GM10266 (cell line): ENCODE data around the gene ELMOD3.

Experiments used
- DNase-seq: peaks from one replicate; pipeline ENCODE4 v3.0.0; 2012; ENCODE audit errors: extremely low spot score
- TF ChIP-seq, protein P1 (sequence below): IDR thresholded peaks from 2 replicates; pipeline ENCODE4 v1.5.1; 2012; ENCODE audit warnings: mild to moderate bottlenecking, low read depth; ENCODE audit not compliant: control insufficient read depth, insufficient read depth; ENCODE audit errors: missing control alignments

ELMOD3 gene

DNA sequence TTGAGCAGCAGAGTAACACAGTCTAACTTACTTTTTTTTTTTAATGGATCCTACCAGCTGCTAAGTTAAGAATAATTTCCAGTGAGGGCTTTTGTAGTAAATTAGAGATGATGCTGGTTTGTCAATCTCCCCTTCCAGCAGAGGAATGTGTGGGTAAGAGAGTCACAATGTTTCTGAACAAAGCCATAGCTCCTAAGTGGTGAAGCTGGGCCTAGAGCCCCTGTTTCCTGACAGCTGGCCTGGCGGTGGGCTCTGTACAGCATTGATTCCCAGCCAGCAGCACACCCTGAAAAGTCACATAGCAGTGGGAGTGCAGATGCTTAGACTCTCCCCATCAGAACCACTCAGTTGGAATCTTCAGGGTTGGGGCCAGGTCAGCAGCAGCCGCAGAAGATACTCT is 31.2 kb downstream of the ELMOD3 start:
- no peak for DNase-seq
- TF ChIP-seq, protein P1, sequence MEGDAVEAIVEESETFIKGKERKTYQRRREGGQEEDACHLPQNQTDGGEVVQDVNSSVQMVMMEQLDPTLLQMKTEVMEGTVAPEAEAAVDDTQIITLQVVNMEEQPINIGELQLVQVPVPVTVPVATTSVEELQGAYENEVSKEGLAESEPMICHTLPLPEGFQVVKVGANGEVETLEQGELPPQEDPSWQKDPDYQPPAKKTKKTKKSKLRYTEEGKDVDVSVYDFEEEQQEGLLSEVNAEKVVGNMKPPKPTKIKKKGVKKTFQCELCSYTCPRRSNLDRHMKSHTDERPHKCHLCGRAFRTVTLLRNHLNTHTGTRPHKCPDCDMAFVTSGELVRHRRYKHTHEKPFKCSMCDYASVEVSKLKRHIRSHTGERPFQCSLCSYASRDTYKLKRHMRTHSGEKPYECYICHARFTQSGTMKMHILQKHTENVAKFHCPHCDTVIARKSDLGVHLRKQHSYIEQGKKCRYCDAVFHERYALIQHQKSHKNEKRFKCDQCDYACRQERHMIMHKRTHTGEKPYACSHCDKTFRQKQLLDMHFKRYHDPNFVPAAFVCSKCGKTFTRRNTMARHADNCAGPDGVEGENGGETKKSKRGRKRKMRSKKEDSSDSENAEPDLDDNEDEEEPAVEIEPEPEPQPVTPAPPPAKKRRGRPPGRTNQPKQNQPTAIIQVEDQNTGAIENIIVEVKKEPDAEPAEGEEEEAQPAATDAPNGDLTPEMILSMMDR = no peak

DNA sequence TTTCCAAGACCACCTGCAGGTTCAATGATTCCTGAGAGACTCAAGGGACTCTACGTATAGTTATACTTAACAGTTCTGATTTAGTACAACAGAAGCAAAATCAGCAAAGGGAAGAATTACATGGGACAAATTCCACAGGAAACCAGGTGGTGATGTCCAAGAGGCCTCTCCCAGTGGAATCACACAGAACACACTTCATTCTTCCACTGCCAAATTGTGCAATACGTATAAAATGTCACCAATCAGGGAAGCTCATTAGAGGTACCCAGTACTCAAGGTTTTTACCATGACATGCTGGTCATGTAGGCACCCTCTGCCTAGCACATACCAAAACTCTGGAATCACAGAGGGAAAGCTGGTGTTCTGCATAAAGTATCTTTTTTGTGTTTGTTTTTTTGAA is 33.2 kb downstream of the ELMOD3 start:
- no peak for DNase-seq
- TF ChIP-seq, protein P1 = no peak

DNA sequence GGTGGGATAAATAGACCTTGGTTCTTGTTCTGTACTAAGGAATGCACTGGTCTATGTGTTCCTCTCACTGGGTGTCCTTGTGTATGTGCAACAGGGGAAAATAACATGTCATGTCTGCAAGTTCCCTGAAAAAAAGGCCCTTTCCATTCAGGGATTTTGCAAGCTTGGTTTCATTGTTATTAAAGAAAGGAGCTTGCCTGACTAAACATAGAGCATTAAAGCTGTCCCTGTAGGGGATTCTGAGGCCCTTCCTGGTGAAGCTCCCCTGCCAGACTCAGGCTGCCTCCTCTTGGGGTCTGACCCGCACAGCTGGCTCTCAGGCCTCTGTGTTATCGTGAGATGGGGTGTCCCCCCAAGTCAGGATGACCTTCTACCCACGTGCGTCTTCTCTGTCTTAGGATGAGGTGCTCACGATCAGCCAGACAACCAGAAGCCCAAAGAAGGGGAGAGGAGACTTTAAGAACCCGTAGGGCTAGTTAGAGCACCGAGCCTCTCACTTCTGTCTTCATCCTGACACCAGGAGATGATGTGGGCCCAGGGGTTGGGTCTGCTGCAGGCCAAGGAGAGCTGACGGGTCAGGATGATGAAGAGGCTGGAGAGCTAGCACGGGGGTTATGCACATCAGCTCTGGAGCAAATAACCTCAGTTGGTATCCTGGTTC is 34.4 kb downstream of the ELMOD3 start:
- DNase-seq = no peak
- TF ChIP-seq, protein P1 = no peak

DNA sequence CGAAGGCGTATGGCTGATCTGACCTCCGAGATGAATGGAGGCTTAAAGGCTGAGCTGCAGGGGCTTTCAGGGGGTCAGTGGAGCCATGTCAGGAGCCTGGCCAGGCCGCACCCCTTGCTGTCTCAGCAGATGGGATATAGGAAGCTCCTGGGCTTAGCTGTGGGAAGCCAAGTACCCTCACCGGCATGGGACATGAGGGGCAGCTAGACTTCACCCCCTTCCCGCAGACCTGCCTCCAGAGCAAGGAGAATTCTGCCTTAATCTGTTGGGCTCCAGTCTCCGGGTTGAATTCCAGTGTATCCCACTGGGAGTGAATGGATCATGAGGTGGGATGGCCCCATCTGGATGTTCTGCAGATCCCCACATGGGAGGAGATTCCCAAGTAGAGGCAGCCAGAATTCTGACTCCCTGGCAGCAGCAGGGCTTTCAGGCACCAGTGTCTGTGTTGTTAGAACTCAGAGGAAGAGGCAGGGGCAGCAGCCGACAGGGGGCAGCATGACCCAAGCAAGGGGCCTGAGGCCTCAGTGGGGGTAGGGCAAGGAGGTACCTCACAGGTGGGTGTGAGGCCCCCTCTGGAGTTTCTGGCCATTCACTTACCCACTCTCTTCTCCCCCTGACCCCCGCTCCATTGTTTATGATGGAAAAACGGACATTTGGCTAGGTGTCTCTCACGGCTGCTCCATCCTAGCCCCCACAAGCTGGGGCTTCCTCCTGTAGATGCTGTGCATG is 36.5 kb downstream of the ELMOD3 start:
- DNase-seq = peak; percentile 62
- TF ChIP-seq, protein P1 = peak; percentile 70

DNA sequence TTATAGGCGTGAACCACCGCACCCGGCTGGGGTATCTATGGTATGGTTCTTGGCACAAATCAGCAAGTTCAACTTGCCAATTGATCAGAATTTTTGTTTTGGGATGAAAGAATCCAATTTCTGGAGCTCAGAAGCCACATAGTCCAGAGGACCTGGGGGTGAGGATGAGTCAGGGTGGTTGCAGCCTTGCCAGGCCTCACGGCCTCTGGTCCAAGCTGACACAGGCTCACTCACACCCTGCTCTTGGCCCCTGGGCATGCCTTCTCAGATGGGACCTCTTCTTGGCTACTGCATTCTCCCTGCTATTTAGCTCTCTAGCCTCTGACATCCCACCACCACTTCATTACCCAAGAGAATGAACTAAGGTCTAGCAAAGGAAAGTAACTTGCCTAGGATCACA is 39.3 kb downstream of the ELMOD3 start:
- no peak for DNase-seq
- TF ChIP-seq, protein P1 = no peak

- TF ChIP-seq, protein P1 = no peak
- no peak for DNase-seq
These were observed 39.7 kb downstream of the ELMOD3 start for GRCh38 chr2:85394261-85394681.

DNA sequence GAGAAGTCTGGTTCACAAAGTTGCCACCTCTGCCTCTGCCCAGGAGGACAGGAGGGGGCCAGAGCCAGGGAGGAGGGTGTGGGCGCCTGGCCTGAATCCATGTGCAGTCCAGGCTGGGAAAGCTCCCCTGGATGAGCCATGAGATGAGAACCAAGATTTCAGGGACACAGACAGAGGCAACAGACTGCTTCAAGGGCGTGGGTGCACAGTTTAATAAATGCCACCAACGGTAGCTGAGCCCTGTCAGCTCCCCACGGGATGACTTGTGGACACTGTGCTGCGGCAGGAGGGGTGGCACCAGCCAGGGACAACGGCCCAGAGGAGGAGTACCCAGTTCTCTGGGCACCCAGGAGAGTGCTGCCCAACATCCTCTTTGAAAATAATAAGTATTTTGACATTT is 40.4 kb downstream of the ELMOD3 start:
- TF ChIP-seq, protein P1 = no peak
- no peak for DNase-seq
